GM12891 (cell line): ENCODE results near the gene MCTP2. TPM values are rescaled to one million over a fixed set of nuclear protein-coding genes. Genes with fewer than 3 reads are reported as not detected.

ENCODE experiments used
- DNase-seq: peaks from one replicate; pipeline ENCODE4 v3.0.0; 2011; ENCODE audit warnings: low spot score; ENCODE audit not compliant: insufficient read length
- FAIRE-seq: peaks from 2 replicates; lab custom pipeline; 2011; peaks lifted over from hg19 to GRCh38; lab: Jason Lieb, UNC
- PAX5 ChIP-seq: IDR thresholded peaks from 2 replicates; pipeline ENCODE4 v1.6.1; 2011; ENCODE audit warnings: low read length, moderate library complexity, mild to moderate bottlenecking; ENCODE audit not compliant: insufficient read depth, severe bottlenecking
- POLR2A ChIP-seq: IDR thresholded peaks from 2 replicates; pipeline ENCODE4 v1.6.1; 2011; ENCODE audit warnings: low read depth, low read length, control low read depth
- POLR2AphosphoS5 ChIP-seq: IDR thresholded peaks from 2 replicates; pipeline ENCODE4 v1.6.1; 2011; ENCODE audit warnings: low read depth, low read length, control low read depth
- POU2F2 ChIP-seq: IDR thresholded peaks from 2 replicates; pipeline ENCODE4 v1.6.1; 2011; ENCODE audit warnings: low read depth, mild to moderate bottlenecking, control low read depth, low read length, moderate library complexity
- SPI1 ChIP-seq: IDR thresholded peaks from 2 replicates; pipeline ENCODE4 v1.6.1; 2011; ENCODE audit warnings: low read depth, low read length, control low read depth
- TAF1 ChIP-seq: IDR thresholded peaks from 2 replicates; pipeline ENCODE4 v1.6.1; 2011; ENCODE audit warnings: low read depth, low read length, control low read depth
- polyA plus RNA-seq: library from polyadenylated mRNA; unstranded; fragments of >200 nt; gene quantifications from one replicate; pipeline ENCODE4 v1.2.1, GENCODE V29; 2012; ENCODE audit warnings: low read depth, missing spikeins, inconsistent platforms; ENCODE audit not compliant: missing spikeins

The MCTP2 gene
- 0.32 TPM for polyA plus RNA-seq

- peak; percentile 21 for DNase-seq
- no peak for FAIRE-seq
- TF ChIP-seq POU2F2 = no peak
- TF ChIP-seq TAF1 = no peak
- TF ChIP-seq POLR2AphosphoS5 = no peak
- TF ChIP-seq SPI1 = no peak
- no peak for TF ChIP-seq POLR2A
Observed at GRCh38 chr15:94230883-94231722, at the start of gene MCTP2. MCTP2 (plus strand) TSS chr15:94231561; CDS start chr15:94298266, 66,705 bp downstream.

- FAIRE-seq = no peak
- DNase-seq = no peak
- TF ChIP-seq POLR2A (no peak), PAX5 (no peak), TAF1 (no peak)
Observed at GRCh38 chr15:94182883-94183282, 48.5 kb upstream of the MCTP2 start.

- no peak for TF ChIP-seq PAX5
- TF ChIP-seq SPI1 = no peak
- no peak for TF ChIP-seq TAF1
- no peak for DNase-seq
- FAIRE-seq = no peak
Observed at GRCh38 chr15:94185547-94186236, 45.7 kb upstream of the MCTP2 start.

GRCh38 chr15:94186770-94187331 lies 44.5 kb upstream of the MCTP2 start:
- no peak for FAIRE-seq
- no peak for DNase-seq
- TF ChIP-seq POLR2AphosphoS5 (no peak), PAX5 (no peak), POLR2A (no peak), POU2F2 (no peak), TAF1 (no peak), SPI1 (no peak)

GRCh38 chr15:94193906-94194305 lies 37.5 kb upstream of the MCTP2 start:
- TF ChIP-seq POU2F2 = no peak
- no peak for TF ChIP-seq PAX5
- TF ChIP-seq POLR2AphosphoS5 = no peak
- TF ChIP-seq POLR2A = no peak
- no peak for TF ChIP-seq SPI1
- TF ChIP-seq TAF1 = no peak
- FAIRE-seq (no peak), DNase-seq (no peak)

GRCh38 chr15:94196531-94196930 lies 34.8 kb upstream of the MCTP2 start:
- no peak for TF ChIP-seq SPI1
- no peak for TF ChIP-seq POLR2AphosphoS5
- no peak for TF ChIP-seq PAX5
- TF ChIP-seq TAF1 = no peak
- TF ChIP-seq POLR2A = no peak
- no peak for TF ChIP-seq POU2F2
- FAIRE-seq (no peak), DNase-seq (no peak)

GRCh38 chr15:94198633-94199032 lies 32.7 kb upstream of the MCTP2 start:
- FAIRE-seq = no peak
- TF ChIP-seq SPI1 (no peak), TAF1 (no peak), PAX5 (no peak), POLR2A (no peak), POLR2AphosphoS5 (no peak), POU2F2 (no peak)
- no peak for DNase-seq

GRCh38 chr15:94199725-94200124 lies 31.6 kb upstream of the MCTP2 start:
- DNase-seq (no peak), FAIRE-seq (no peak)
- TF ChIP-seq SPI1 (no peak), POLR2A (no peak), PAX5 (no peak), TAF1 (no peak), POLR2AphosphoS5 (no peak), POU2F2 (no peak)

GRCh38 chr15:94203306-94203705 lies 28.1 kb upstream of the MCTP2 start:
- DNase-seq = no peak
- no peak for FAIRE-seq
- TF ChIP-seq TAF1 = no peak
- TF ChIP-seq POLR2A = no peak
- no peak for TF ChIP-seq SPI1
- TF ChIP-seq PAX5 = no peak
- no peak for TF ChIP-seq POU2F2
- TF ChIP-seq POLR2AphosphoS5 = no peak
